ENCODE data around the gene THAP7.

DNA sequence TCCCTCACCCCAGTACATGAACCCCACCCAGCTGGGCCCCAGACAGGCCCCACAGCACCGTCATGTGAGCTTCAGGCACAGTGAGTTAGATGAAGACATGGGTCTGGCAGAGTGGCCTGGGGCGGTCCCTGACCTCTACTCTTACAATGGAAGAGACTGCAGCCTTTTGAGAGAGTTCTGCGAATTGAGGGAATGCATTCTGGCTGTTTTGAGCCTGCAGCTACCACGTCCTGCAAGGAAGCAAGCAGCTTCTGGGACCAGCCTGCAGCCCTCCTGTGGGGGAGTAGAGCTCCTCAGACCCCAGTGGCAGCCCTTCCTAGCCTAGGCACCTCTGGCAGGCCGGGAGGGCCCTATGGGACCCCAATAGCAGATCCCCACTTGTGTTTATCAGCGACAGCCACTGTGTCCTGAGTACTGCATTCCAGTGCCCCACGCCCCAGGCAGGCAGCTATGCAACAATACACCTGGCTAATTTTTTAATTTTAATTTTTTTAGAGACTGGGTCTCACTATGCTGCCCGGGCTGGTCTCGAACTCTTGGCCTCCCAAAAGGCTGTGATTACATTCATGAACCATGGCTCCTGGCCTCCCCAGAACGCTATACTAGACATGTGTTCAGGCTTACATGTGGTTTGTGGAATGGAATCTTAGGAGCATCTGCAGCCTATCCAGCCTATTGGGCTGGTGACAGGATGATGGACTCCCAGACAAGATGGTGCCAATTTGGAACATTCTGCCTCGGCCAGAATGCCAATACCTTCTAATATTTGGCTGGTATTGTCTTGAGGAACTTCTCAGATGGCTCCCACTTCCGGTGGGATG lies 31.2 kb upstream of the THAP7 start:
- no peak for TF ChIP-seq POLR2A (IDR thresholded peaks at IDR 0.05)
- TF ChIP-seq, protein P1, sequence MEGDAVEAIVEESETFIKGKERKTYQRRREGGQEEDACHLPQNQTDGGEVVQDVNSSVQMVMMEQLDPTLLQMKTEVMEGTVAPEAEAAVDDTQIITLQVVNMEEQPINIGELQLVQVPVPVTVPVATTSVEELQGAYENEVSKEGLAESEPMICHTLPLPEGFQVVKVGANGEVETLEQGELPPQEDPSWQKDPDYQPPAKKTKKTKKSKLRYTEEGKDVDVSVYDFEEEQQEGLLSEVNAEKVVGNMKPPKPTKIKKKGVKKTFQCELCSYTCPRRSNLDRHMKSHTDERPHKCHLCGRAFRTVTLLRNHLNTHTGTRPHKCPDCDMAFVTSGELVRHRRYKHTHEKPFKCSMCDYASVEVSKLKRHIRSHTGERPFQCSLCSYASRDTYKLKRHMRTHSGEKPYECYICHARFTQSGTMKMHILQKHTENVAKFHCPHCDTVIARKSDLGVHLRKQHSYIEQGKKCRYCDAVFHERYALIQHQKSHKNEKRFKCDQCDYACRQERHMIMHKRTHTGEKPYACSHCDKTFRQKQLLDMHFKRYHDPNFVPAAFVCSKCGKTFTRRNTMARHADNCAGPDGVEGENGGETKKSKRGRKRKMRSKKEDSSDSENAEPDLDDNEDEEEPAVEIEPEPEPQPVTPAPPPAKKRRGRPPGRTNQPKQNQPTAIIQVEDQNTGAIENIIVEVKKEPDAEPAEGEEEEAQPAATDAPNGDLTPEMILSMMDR (IDR thresholded peaks at IDR 0.05) = no peak
- TF ChIP-seq EP300 (IDR thresholded peaks at IDR 0.05) = no peak
- no peak for TF ChIP-seq POLR2AphosphoS5 (IDR thresholded peaks at IDR 0.05)
